Liver (tissue), 9 donors: ENCODE data around the gene PDZD2. TPM values are rescaled to one million over a fixed set of nuclear protein-coding genes. Genes with fewer than 3 reads are reported as not detected.

Source experiments
- DNase-seq: peaks from one replicate; pipeline ENCODE4 v3.0.0-alpha.2; 2017; ENCODE audit warnings: low spot score
- H3K27ac ChIP-seq, 2 donors: one replicate each; pipeline ENCODE4 v1.7.0; 2013; ENCODE audit warnings: inconsistent platforms in 2 of 2, low read length in 2 of 2, control low read depth in 1 of 2, low read depth in 1 of 2, mild to moderate bottlenecking in 1 of 2
- H3K27me3 ChIP-seq, 4 donors: one replicate each; pipeline versions ENCODE4 v1.6.1 to v1.7.0; 2013; ENCODE audit warnings: low read length in 3 of 4, inconsistent platforms in 1 of 4, mild to moderate bottlenecking in 1 of 4, moderate library complexity in 1 of 4; ENCODE audit not compliant: control insufficient read depth in 4 of 4, insufficient read depth in 4 of 4
- H3K36me3 ChIP-seq, 4 donors: one replicate each; pipeline versions ENCODE4 v1.6.1 to v1.7.0; 2013; ENCODE audit warnings: low read length in 3 of 4, mild to moderate bottlenecking in 3 of 4, low read depth in 1 of 4, moderate library complexity in 1 of 4; ENCODE audit not compliant: control insufficient read depth in 4 of 4, insufficient read depth in 3 of 4
- H3K4me1 ChIP-seq, 4 donors: one replicate each; pipeline versions ENCODE4 v1.6.1 to v1.7.0; 2013; ENCODE audit warnings: low read length in 3 of 4, mild to moderate bottlenecking in 3 of 4, moderate library complexity in 1 of 4; ENCODE audit not compliant: control insufficient read depth in 4 of 4, insufficient read depth in 4 of 4
- H3K4me3 ChIP-seq, 3 donors: one replicate each; pipeline versions ENCODE4 v1.6.1 to v1.7.0; 2013; ENCODE audit warnings: low read length in 3 of 3, control low read depth in 1 of 3, low read depth in 1 of 3, mild to moderate bottlenecking in 1 of 3
- H3K9ac ChIP-seq, 2 donors: one replicate each; pipeline ENCODE4 v1.7.0; 2013; ENCODE audit warnings: low read length in 2 of 2, mild to moderate bottlenecking in 2 of 2, moderate library complexity in 2 of 2, control low read depth in 1 of 2, low read depth in 1 of 2
- H3K9me3 ChIP-seq, 4 donors: one replicate each; pipeline versions ENCODE4 v1.6.1 to v1.7.0; 2013; ENCODE audit warnings: low read length in 3 of 4; ENCODE audit not compliant: control insufficient read depth in 4 of 4
- FOXA1 ChIP-seq: IDR thresholded peaks from 2 replicates; pipeline ENCODE4 v1.6.1; 2016; ENCODE audit warnings: antibody characterized with exemption
- FOXA2 ChIP-seq: IDR thresholded peaks from 2 replicates; pipeline ENCODE4 v1.6.1; 2016; ENCODE audit warnings: antibody characterized with exemption
- GABPA ChIP-seq, 2 donors: IDR thresholded peaks in 1 of 2; conservative IDR thresholded peaks in 1 of 2; 2 replicates each; pipeline ENCODE4 v1.6.1; 2016; ENCODE audit warnings: antibody characterized with exemption in 2 of 2, mild to moderate bottlenecking in 1 of 2, moderate library complexity in 1 of 2
- HNF4A ChIP-seq, 2 donors: conservative IDR thresholded peaks; 2 replicates each; pipeline ENCODE4 v1.6.1; 2016; ENCODE audit warnings: antibody characterized with exemption in 2 of 2, mild to moderate bottlenecking in 2 of 2
- HNF4G ChIP-seq: IDR thresholded peaks from 2 replicates; pipeline ENCODE4 v1.6.1; 2016; ENCODE audit warnings: antibody characterized with exemption
- JUND ChIP-seq, 2 donors: IDR thresholded peaks; 2 replicates each; pipeline ENCODE4 v1.6.1; 2016; ENCODE audit warnings: antibody characterized with exemption in 2 of 2
- NR2F2 ChIP-seq: IDR thresholded peaks from 2 replicates; pipeline ENCODE4 v1.6.1; 2016; ENCODE audit warnings: antibody characterized with exemption
- TAF1 ChIP-seq: conservative IDR thresholded peaks from 2 replicates; pipeline ENCODE4 v1.6.1; 2016; ENCODE audit warnings: antibody characterized with exemption, mild to moderate bottlenecking
- YY1 ChIP-seq: IDR thresholded peaks from 2 replicates; pipeline ENCODE4 v1.6.1; 2016; ENCODE audit warnings: antibody characterized with exemption, mild to moderate bottlenecking
- WGBS: extraction: QIAGEN DNeasy Blood & Tissue Kit; methylation state at CpG from one replicate; pipeline ENCODE4 v1.1.7; 2013; 5-methylcytosine and 5-hydroxymethylcytosine counted together
- polyA plus RNA-seq, 2 donors: library from polyadenylated mRNA; stranded (reverse) in 1 of 2; unstranded in 1 of 2; fragments of 200-250 nt in 1 of 2; fragments of >200 nt in 1 of 2; fragmentation: Nextera tagmentation in 1 of 2; extraction: Ambion mirVana in 1 of 2; gene quantifications; one replicate each; pipeline versions ENCODE4 v1.2.1 to v1.2.3, GENCODE V29; 2013 to 2015
- total RNA-seq, 2 donors: library from RNA; depleted of rRNA; stranded (reverse); fragments of >200 nt; gene quantifications; one replicate each; pipeline ENCODE4 v1.2.3, GENCODE V29; 2014
- TF ChIP-seq, protein P1 (sequence below): IDR thresholded peaks from 2 replicates; pipeline ENCODE4 v1.6.1; 2016; ENCODE audit warnings: antibody characterized with exemption
- TF ChIP-seq, protein P2 (sequence below): IDR thresholded peaks from 2 replicates; pipeline ENCODE4 v1.6.1; 2016; ENCODE audit warnings: antibody characterized with exemption, mild to moderate bottlenecking
- TF ChIP-seq, protein P3 (sequence below): IDR thresholded peaks from 2 replicates; pipeline ENCODE4 v1.6.1; 2016; ENCODE audit warnings: antibody characterized with exemption
- donor health status: healthy.
- donor health status: healthy.
- donor health status: healthy.
- donor health status: healthy.
- donor health status: healthy.

Gene PDZD2
- total and polyA plus RNA-seq, 4 donors: 0.27 to 1.1 (median 0.54) TPM

DNA sequence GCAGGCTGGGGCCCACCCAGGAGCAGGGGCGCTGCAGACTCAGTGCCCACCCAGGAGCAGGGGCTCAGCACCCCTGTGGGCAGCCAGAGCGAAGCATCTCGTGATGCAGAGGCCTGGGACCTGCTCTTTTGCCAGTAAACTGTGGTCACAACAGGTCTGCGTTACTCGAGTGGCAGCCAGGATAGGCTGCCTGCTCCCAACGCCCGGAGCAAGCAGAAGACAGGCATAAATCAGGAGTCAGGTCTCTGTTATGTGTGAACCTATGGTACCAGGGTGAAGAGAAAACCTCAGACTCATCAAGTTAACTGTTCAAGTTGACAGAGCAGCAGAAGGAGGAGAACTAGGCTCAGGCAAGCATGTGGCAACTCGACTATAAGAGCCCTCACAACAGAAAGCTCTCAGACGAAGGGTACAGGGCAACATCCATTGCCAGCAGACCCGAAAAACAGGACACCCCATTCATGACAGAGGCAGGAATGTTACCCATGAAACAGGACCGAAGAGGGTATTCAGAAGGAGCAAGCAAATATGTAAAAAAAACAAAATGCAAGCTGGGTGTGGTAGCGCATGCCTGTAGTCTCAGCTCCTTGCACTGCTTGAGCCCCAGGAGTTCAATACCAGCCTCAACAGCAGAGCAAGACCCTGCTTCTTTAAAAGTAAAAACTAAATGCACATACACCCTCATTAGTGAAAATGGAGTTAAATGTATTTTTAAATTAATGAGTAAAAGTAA, 463.5 kb downstream of the PDZD2 start (continued):
- TF ChIP-seq TAF1: no peak
- no peak for TF ChIP-seq JUND (IDR thresholded peaks at IDR 0.05)

DNA sequence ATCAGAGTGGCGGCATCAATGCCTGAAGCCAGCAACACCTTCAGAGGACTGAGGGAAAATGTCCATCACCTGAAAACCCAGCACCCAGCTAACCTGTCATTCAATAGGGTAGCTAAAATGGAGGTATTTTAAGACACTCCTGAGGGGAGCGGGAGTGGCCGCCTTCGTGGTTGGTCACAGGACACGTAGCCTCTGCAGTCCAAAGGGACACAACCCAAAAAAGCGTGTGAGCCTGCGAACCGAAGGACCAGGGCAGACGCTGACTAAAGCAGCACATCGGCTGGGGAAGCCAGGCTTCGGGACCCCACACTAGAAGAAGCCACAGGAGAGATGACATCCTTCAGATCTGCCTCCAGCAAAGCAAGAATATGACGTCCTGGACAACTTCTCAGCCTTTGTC, 464.6 kb downstream of the PDZD2 start:
- Histone ChIP-seq H3K4me3 (no peak overlapping the region), H3K27me3 (no peaks in the 10 kb centered on the region), H3K36me3 (peaks cover 12 to 63% (median 44%) of the 10 kb centered on the region in 4 donors), H3K4me1 (no peaks in the 10 kb centered on the region), H3K9me3 (no peaks in the 10 kb centered on the region), H3K27ac (no peak overlapping the region), H3K9ac (no peak overlapping the region)
- TF ChIP-seq JUND (IDR thresholded peaks at IDR 0.05): no peak
- TF ChIP-seq, protein P1, sequence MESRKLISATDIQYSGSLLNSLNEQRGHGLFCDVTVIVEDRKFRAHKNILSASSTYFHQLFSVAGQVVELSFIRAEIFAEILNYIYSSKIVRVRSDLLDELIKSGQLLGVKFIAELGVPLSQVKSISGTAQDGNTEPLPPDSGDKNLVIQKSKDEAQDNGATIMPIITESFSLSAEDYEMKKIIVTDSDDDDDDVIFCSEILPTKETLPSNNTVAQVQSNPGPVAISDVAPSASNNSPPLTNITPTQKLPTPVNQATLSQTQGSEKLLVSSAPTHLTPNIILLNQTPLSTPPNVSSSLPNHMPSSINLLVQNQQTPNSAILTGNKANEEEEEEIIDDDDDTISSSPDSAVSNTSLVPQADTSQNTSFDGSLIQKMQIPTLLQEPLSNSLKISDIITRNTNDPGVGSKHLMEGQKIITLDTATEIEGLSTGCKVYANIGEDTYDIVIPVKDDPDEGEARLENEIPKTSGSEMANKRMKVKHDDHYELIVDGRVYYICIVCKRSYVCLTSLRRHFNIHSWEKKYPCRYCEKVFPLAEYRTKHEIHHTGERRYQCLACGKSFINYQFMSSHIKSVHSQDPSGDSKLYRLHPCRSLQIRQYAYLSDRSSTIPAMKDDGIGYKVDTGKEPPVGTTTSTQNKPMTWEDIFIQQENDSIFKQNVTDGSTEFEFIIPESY: no peak
- no peak for TF ChIP-seq NR2F2
- TF ChIP-seq HNF4G: no peak
- TF ChIP-seq GABPA (IDR thresholded peaks at IDR 0.05 in 1 of 2, conservative IDR thresholded peaks at IDR 0.05 in 1 of 2): no peak
- no peak for TF ChIP-seq FOXA1
- 97% methylated on average over 12 of the region's 12 CpGs for WGBS
- DNase-seq: no peak

DNA sequence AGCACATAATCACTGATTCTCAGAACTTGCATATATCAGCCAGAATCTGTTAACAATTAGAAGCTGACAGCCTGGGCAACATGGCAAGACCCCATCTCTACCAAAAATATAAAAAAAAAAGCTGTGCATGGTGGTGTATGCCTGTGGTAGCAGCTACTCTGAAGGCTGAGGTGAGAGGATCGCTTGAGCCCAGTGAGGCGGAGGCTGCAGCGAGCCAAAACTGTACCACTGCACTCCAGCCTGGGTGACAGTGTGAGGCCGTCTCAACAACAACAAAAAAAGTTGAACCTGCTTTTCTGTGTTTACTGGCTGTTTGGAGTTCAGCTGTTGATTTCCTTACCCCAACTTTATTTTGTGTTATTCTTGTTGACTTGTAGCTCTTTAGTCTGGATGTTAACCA, 468.4 kb downstream of the PDZD2 start:
- H3K9me3 ChIP-seq: no peaks in the 10 kb centered on the region
- no peak overlapping the region for H3K4me3 ChIP-seq
- 96% methylated on average over 4 of the region's 4 CpGs for WGBS
- TF ChIP-seq YY1: no peak
- no peak for TF ChIP-seq HNF4A (conservative IDR thresholded peaks at IDR 0.05)
- TF ChIP-seq, protein P2, sequence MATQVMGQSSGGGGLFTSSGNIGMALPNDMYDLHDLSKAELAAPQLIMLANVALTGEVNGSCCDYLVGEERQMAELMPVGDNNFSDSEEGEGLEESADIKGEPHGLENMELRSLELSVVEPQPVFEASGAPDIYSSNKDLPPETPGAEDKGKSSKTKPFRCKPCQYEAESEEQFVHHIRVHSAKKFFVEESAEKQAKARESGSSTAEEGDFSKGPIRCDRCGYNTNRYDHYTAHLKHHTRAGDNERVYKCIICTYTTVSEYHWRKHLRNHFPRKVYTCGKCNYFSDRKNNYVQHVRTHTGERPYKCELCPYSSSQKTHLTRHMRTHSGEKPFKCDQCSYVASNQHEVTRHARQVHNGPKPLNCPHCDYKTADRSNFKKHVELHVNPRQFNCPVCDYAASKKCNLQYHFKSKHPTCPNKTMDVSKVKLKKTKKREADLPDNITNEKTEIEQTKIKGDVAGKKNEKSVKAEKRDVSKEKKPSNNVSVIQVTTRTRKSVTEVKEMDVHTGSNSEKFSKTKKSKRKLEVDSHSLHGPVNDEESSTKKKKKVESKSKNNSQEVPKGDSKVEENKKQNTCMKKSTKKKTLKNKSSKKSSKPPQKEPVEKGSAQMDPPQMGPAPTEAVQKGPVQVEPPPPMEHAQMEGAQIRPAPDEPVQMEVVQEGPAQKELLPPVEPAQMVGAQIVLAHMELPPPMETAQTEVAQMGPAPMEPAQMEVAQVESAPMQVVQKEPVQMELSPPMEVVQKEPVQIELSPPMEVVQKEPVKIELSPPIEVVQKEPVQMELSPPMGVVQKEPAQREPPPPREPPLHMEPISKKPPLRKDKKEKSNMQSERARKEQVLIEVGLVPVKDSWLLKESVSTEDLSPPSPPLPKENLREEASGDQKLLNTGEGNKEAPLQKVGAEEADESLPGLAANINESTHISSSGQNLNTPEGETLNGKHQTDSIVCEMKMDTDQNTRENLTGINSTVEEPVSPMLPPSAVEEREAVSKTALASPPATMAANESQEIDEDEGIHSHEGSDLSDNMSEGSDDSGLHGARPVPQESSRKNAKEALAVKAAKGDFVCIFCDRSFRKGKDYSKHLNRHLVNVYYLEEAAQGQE: no peak
- TF ChIP-seq FOXA2: no peak
- TF ChIP-seq FOXA1: no peak
- no peak for TF ChIP-seq GABPA (IDR thresholded peaks at IDR 0.05 in 1 of 2, conservative IDR thresholded peaks at IDR 0.05 in 1 of 2)
- TF ChIP-seq, protein P3, sequence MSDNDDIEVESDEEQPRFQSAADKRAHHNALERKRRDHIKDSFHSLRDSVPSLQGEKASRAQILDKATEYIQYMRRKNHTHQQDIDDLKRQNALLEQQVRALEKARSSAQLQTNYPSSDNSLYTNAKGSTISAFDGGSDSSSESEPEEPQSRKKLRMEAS: no peak
- no peak for TF ChIP-seq TAF1
- H3K4me1 ChIP-seq: no peaks in the 10 kb centered on the region
- H3K27me3 ChIP-seq: no peaks in the 10 kb centered on the region
- H3K9ac ChIP-seq: no peak overlapping the region
- no peak overlapping the region for H3K27ac ChIP-seq
- peaks cover 9 to 73% (median 60%) of the 10 kb centered on the region in 4 donors for H3K36me3 ChIP-seq
- DNase-seq: no peak
